GM18951 (cell line): ENCODE data around the gene DIRAS1.

Experiments
- POLR2A ChIP-seq: IDR thresholded peaks from 4 replicates; pipeline ENCODE4 v1.6.1; 2011; ENCODE audit warnings: mild to moderate bottlenecking; ENCODE audit not compliant: insufficient read length, insufficient read depth; ENCODE audit errors: extremely low read depth
- in situ Hi-C: fragments of 300-500 bp; cut with MboI; formaldehyde crosslinking; loops from one replicate; pipeline ENCODE4 v1.12.0; 2022; ENCODE audit warnings: low sequenced_read_pairs, mixed read lengths, inconsistent platforms; ENCODE audit not compliant: unreplicated experiment

DIRAS1 gene, protein sequence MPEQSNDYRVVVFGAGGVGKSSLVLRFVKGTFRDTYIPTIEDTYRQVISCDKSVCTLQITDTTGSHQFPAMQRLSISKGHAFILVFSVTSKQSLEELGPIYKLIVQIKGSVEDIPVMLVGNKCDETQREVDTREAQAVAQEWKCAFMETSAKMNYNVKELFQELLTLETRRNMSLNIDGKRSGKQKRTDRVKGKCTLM

DNA sequence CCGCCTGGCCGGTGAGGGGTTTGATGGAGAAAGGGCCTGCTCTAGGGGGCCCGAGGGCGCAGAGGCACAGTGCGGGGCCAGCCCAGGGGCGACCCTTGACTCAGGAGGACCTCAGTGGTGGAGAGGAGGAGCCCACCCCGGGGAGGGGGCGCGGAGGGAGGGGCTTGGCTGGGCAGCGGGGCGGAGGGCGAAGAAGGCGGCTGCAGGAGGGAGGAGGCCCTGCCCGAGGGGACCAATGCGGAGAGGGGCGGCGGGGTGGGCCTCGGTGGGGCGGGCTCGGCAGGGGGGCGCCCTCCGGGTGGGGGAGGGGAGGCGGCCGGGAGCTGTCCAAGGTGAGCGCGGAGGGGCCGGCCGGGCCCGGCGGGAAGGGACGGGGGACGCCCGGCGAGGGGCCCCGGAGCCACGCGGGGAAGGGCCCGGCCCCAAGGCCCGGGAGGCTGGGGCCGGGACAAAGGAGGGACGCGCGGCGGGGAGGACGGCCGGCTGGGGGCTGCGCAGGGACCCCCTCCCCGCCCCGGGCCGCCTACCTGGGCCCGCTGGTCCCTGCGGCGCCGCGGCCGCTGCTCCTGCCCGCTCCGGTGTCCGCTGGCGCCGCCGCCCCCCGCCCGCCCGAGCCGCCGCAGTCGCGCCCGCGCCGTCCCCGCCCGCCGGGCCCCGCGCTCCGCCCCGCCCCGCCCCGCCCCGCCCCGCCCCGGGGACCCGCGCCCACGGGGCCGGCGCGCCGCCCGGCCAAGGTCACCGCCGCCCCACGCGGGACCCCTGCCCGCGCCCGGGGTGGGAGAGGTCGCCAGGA lies at the start of gene DIRAS1:
Gene DIRAS1, minus strand, starts transcription at position 596 of the 793 bp plus-strand sequence. CDS start 3,566 bp downstream, outside the sequence.
- no peak for TF ChIP-seq POLR2A
- in situ Hi-C loops: no loop called here

DNA sequence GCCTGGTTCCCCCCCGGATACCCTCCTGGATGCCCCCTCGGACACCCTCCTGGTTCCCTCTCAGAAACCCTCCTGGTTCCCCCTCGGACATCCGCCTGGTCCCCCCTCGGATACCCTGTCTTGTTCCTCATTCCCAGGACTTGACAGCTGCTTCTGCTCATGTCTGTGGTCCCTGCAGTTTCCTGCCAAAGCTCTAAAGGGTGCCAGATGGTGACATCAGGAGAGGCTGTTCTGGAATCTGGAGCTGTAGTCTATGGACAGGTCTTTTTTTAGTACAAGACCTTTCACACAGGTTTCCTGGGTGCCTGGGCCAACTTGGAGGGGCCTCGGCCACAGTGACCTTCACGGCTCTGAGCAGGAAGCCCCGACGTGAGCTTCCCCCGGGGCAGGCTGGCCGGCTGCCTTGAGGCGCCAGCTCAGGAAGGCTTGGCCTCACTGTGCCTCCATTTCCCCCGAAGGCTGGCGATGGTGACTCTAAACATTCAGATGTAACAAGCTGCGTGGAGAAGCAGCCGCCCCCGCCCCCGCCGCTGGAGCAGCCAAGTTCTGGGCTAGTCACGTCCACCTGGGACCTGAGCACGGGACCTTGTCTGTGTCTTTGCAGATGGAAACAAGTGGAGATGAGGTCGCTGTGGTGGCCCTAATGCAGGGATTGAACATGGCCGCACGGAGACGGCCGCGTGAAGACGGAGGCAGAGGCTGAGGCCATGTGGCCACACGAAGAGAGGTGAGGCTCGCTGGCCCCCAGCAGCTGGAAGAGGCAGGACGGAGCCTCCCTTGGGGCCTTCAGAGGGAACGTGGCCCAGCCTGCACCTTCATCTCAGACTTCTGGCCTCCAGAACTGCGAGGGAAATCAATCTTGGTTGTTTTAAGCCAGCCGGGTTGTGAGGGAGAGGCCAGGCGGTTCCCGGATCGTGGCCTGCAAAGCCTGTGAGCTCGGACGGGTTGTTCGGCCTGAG lies 49.2 kb upstream of the DIRAS1 start:
- TF ChIP-seq POLR2A: no peak
- in situ Hi-C loops: no loop called here

DNA sequence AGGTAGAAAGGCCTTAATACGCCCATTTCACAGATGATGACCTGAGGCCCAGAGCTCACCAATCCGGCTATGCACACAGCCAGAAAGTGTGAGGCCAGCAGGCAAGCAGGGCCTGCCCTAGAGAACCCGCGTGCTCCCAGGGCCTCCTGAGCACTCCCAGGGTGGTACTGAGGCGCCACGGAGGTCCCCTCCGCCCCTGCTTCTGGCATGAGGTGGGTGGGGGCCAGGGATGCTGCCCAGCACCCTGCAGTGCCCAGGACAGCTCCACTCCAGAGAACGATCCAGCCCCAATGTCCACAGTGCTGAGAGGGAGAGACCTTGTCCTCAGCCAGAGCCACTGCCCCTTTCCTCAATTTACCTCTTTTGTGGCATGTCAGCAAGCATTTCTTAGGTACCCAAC lies 48.0 kb upstream of the DIRAS1 start:
- no peak for TF ChIP-seq POLR2A
- in situ Hi-C loops: no loop called here

DNA sequence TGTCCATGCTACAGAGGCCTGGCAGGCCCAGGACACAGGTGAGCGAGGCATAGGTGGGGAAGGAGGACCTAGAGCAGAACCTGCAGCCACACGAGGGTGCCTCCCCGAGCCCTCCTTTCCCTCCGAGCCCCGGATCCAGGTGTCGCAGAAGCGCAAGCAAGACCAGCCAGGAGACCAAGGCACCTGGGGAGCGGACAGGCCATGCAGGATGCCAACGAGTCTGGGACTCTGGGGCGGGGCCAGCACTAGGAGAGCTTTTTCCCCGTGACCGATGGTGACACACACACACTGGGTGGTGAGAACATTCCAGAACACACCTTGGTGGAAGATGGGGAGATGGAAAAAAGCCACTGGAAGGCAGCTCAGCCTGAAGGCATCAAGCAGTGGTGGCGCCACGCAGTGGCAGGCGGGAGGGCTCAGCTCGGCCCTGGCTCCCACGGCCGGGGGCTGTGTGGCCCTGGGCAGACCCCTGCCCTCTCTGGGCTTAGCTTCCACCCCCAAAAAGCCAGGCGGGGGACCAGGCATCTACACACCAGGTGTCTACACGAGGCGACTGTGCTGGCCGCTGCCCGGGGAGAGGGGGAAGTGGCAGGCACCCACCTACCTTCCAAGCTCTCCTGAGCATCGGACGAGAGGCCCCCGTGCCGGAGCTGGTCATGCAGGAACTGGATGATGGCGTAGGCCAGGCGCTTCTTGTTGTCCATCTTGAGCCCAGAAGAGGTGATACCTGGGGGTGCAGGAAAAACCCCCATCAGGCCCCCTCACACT lies 47.4 kb upstream of the DIRAS1 start:
- TF ChIP-seq POLR2A: no peak
- in situ Hi-C loops: no loop called here

DNA sequence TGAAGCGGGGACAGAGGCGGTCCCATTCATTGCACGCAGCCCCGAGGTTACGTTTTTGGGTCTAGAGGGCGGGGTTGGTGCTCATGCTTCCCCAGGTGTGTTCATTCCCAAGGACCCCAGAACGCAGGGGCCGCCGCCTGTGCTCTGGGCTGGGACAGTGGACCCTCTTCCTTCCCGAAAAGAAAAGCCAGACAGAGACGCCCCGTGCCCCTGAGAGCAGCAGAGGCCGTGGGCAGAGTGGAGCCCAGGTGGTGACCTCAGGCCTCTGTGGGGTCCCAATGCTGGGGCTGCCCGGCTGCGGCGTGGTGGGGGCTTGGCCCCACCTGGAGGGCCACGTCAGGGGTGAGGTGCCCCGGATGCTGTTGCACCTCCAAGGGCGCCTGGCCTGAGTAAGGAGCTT lies 46.5 kb upstream of the DIRAS1 start:
- TF ChIP-seq POLR2A: no peak
- in situ Hi-C loops: no loop called here

DNA sequence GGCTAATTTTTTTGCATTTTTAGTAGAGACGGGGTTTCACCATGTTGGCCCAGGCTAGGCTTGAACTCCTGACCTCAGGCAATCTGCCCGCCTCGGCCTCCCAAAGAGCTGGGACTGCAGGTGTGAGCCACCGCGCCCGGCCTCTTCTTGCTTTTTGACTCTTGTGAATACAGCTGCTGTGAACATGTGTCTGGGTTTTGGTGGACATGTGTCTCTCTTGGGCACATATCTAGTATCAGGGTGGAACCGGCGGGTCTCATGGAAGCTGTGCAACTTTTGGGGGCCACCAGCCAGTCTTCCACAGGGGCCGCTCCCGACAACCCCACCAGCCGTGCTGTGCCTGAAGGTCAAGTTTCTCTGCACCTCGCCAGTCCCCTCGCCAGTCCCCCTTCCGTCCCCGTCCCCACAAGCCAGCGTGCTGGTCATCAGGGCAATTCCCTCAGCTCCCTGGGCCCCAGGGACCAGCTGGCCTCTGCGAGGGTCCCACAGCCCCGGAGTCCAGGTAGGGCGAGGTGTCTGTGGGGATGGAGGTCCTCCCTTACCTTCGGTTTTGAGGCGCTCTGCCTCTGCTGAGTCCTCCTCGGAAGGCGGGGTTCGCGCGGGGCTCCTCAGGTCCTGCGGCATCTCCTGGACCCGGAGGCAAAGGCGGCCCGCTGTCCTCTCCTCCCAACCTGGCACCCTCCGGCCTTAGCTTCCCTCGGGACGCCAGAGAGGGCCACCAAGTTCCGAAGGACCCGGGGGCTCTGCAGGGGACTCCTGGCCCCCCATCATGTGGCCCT lies 45.6 kb upstream of the DIRAS1 start:
- in situ Hi-C loops: no loop called here
- TF ChIP-seq POLR2A: no peak

DNA sequence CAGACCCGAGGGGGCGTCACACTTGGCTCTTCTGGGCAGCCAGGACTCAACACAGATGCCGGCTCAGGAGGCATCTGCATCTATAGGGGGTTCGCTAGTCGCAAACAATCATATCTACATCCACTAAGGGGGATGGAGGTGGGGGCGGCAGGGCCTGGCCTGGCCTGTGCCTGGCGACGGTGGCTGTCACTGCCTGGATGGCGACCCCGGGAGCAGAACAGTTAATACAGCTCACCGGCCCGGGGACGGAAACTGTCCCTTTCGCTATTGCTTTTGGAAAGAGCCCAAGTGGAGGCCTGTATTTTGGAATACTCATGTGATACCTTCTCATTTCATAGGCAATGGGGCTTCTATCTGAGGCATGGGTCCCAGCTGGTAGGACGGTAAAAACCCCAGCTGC lies 44.2 kb upstream of the DIRAS1 start:
- TF ChIP-seq POLR2A: no peak
- in situ Hi-C loops: no loop called here

DNA sequence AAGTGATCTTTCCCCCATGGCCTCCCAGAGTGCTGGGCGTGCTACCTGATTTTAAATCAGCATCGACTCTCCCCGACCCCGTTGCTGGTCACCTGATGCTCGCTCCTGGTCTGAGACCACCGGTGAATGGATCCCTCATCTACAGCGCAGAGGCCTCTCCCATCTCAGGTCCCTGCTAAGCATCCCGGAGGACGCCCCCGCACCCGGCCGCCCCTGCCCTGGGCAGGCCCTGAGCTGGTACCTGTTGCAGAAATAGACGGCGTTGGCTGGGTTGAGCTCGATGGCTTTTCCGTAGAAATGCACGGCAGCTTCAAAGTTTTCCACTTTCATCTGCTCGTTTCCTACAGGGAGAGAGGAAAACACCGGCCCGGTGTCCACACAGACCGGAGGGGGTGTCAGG lies 43.8 kb upstream of the DIRAS1 start:
- in situ Hi-C loops: no loop called here
- no peak for TF ChIP-seq POLR2A

DNA sequence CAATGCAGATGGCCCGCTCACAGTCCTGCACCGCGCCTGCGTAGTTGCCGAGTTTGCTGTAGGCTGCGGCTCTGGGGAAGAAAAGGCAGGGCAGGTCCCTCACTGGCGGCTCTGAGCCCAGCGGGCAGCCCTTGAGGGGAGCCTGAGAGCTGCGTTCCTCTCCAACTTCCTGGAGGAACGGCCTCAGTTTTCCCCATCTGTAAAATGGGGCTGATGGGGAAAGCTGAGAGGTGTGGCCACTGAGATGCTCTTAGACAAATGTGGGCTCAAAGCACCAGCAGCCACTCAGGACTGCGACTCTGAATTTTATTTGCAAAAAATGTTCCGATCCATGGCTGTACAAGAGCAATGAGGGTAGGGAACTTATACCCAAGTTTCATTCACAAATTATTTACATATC lies 42.5 kb upstream of the DIRAS1 start:
- in situ Hi-C loops: no loop called here
- TF ChIP-seq POLR2A: no peak

DNA sequence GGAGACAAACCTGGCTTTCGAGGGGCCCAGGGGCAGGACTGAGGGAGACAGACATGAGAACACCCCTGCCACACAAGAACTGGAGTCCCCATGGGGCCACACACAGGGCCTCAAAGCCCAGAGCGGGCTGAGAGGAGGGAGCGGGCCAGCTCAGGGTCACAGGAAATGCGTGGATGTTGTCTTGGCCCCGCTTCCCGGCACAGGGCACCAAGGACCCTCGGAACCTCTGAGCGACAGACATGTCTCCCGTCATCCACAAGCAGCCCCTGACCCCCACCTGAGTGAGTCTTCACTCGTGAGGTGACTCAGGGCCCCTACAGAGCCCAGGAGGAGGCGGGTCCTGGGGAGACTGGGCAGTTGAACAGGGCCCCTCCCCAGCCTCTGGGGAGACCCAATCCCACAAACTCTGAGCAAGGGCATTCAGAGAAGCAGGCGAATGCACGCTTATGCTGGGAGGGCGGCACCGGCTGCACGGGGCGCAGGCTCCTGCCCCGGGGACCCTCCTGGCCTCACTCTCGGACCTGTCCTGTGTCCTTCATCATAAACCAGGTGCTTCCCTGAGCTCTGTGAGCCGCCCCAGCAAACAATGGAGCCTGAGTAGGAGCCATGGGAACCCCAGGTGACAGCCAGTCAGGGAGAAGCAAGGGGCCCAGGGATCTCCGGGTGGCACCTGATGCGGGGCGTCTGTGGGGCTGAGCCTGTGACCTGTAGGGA lies 41.8 kb upstream of the DIRAS1 start:
- no peak for TF ChIP-seq POLR2A
- in situ Hi-C loops: no loop called here
